ENCODE measurements around the gene DHX40.

The DHX40 gene

GRCh38 chr17:59619298-59620063 is 54.1 kb downstream of the DHX40 start, which contains the start of gene CLTC:
Gene CLTC (plus strand): TSS chr17:59619895. CDS start chr17:59620132, 237 bp downstream.
- peak; percentile 94 for DNase-seq (ENCODE audit: low read depth, low spot score)
- Histone ChIP-seq H3K27ac (peak within 1 kb of the TSS; percentile 98), H3K9me3 (ENCODE audit: low read depth, low read length) (no peaks in the 10 kb centered on the region), H3K36me3 (ENCODE audit: insufficient read depth, low read length) (peaks cover 26% of the 10 kb centered on the region), H3K4me3 (peak within 1 kb of the TSS; percentile 93), H3K9ac (ENCODE audit: insufficient read length) (peak within 1 kb of the TSS; percentile 98)
- TF ChIP-seq FOXP2 (optimal IDR thresholded peaks at IDR 0.05; ENCODE audit: control extremely low read depth, extremely low read length, insufficient read depth) (peak; percentile 79), POLR2AphosphoS5 (IDR thresholded peaks at IDR 0.05; ENCODE audit: borderline replicate concordance, low read depth, low read length) (peak; percentile 93), EZH2 (IDR thresholded peaks at IDR 0.05) (no peak)

- peak overlapping the region; percentile 98 for H3K9ac ChIP-seq (ENCODE audit: insufficient read length)
- peak overlapping the region; percentile 93 for H3K4me3 ChIP-seq
- DNase-seq (ENCODE audit: low read depth, low spot score) = no peak
- TF ChIP-seq POLR2AphosphoS5 (IDR thresholded peaks at IDR 0.05; ENCODE audit: borderline replicate concordance, low read depth, low read length) (no peak), EZH2 (IDR thresholded peaks at IDR 0.05) (no peak), FOXP2 (optimal IDR thresholded peaks at IDR 0.05; ENCODE audit: control extremely low read depth, extremely low read length, insufficient read depth) (no peak)
- H3K27ac ChIP-seq = peak overlapping the region; percentile 98
- peaks cover 29% of the 10 kb centered on the region for H3K36me3 ChIP-seq (ENCODE audit: insufficient read depth, low read length)
- H3K9me3 ChIP-seq (ENCODE audit: low read depth, low read length) = no peaks in the 10 kb centered on the region
Measured at GRCh38 chr17:59620064-59620359, 54.6 kb downstream of the DHX40 start.

GRCh38 chr17:59620518-59621259 is 55.3 kb downstream of the DHX40 start:
- Histone ChIP-seq H3K9ac (ENCODE audit: insufficient read length) (peak overlapping the region; percentile 98), H3K9me3 (ENCODE audit: low read depth, low read length) (no peaks in the 10 kb centered on the region), H3K4me3 (peak overlapping the region; percentile 93), H3K27ac (peak overlapping the region; percentile 98), H3K36me3 (ENCODE audit: insufficient read depth, low read length) (peaks cover 34% of the 10 kb centered on the region)
- TF ChIP-seq EZH2 (IDR thresholded peaks at IDR 0.05) (no peak), FOXP2 (optimal IDR thresholded peaks at IDR 0.05; ENCODE audit: control extremely low read depth, extremely low read length, insufficient read depth) (no peak), POLR2AphosphoS5 (IDR thresholded peaks at IDR 0.05; ENCODE audit: borderline replicate concordance, low read depth, low read length) (no peak)
- no peak for DNase-seq (ENCODE audit: low read depth, low spot score)

DNA sequence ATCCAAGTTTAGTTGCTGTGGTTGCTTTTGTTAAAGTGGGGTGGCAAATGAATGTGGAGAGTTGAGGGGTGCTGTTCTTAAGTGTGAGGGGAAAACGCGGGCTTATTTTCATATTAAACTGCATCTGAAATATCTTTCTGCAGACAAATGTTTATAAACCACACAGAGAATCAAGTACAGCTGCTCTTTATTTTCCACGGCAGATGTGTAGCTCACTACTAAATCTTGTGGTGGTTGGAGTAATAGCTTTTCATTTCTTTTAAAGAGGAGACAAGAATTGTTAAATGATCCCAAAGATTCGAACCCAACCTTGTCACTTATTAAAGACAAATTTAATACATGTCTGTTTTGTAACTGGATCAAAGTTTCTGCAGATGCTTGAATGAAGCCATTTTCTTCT is 56.4 kb downstream of the DHX40 start:
- Histone ChIP-seq H3K9me3 (ENCODE audit: low read depth, low read length) (no peaks in the 10 kb centered on the region), H3K27ac (peak overlapping the region; percentile 73), H3K4me3 (peak overlapping the region; percentile 93), H3K9ac (ENCODE audit: insufficient read length) (peak overlapping the region; percentile 98), H3K36me3 (ENCODE audit: insufficient read depth, low read length) (peaks cover 43% of the 10 kb centered on the region)
- TF ChIP-seq EZH2 (IDR thresholded peaks at IDR 0.05) (no peak), POLR2AphosphoS5 (IDR thresholded peaks at IDR 0.05; ENCODE audit: borderline replicate concordance, low read depth, low read length) (no peak), FOXP2 (optimal IDR thresholded peaks at IDR 0.05; ENCODE audit: control extremely low read depth, extremely low read length, insufficient read depth) (no peak)
- no peak for DNase-seq (ENCODE audit: low read depth, low spot score)

DNA sequence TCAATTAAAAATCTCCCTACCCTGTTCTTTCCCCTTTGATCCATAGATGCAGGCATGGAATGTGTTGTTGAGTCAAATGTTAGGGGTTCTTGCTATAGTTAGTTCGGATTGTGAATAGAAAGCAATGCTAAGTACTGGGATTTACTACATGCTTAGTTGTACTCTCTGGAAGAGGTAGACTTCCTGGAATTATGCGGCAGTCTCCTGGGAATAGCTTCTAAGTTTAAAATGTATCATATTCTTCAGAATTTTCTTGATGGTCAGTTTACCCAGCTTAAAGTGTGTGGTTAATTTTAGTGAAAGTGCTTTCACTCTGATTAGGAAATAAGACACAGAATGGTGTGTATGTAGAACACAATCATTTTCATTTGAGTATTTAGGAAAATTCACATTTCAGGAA is 57.7 kb downstream of the DHX40 start:
- TF ChIP-seq POLR2AphosphoS5 (IDR thresholded peaks at IDR 0.05; ENCODE audit: borderline replicate concordance, low read depth, low read length) (no peak), EZH2 (IDR thresholded peaks at IDR 0.05) (no peak), FOXP2 (optimal IDR thresholded peaks at IDR 0.05; ENCODE audit: control extremely low read depth, extremely low read length, insufficient read depth) (no peak)
- Histone ChIP-seq H3K36me3 (ENCODE audit: insufficient read depth, low read length) (peaks cover 56% of the 10 kb centered on the region), H3K9me3 (ENCODE audit: low read depth, low read length) (no peaks in the 10 kb centered on the region), H3K27ac (peak overlapping the region; percentile 53; the same call in 1 of the 2 replicates), H3K4me3 (peak overlapping the region; percentile 93), H3K9ac (ENCODE audit: insufficient read length) (peak overlapping the region; percentile 46)
- no peak for DNase-seq (ENCODE audit: low read depth, low spot score)

DNA sequence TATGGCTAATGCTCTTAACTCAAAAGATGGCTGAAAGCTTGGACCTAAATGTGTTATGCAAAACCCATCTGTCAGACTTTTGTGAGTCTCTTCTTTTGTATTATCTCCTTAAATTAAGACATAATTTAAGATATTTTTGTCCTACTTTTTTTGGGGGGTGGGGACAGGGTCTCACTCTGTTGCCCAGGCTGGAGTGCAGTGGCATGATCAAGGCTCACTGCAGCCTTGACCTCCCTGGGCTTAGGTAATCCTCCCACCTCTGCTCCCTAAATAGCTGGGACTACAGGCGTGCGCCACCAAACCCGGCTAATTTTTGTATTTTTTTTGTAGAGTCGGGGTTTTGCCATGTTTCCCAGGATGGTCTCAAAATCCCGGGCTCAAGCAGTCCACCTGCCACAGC is 61.3 kb downstream of the DHX40 start:
- Histone ChIP-seq H3K9ac (ENCODE audit: insufficient read length) (no peak overlapping the region), H3K27ac (peak overlapping the region; percentile 81), H3K9me3 (ENCODE audit: low read depth, low read length) (no peaks in the 10 kb centered on the region; the same call in 1 of the 2 replicates), H3K4me3 (no peak overlapping the region), H3K36me3 (ENCODE audit: insufficient read depth, low read length) (peaks cover 84% of the 10 kb centered on the region)
- no peak for DNase-seq (ENCODE audit: low read depth, low spot score)
- TF ChIP-seq FOXP2 (optimal IDR thresholded peaks at IDR 0.05; ENCODE audit: control extremely low read depth, extremely low read length, insufficient read depth) (no peak), EZH2 (IDR thresholded peaks at IDR 0.05) (no peak), POLR2AphosphoS5 (IDR thresholded peaks at IDR 0.05; ENCODE audit: borderline replicate concordance, low read depth, low read length) (no peak)

- H3K36me3 ChIP-seq (ENCODE audit: insufficient read depth, low read length) = peaks cover 84% of the 10 kb centered on the region
- H3K27ac ChIP-seq = peak overlapping the region; percentile 81
Measured at GRCh38 chr17:59627274-59627673, 61.9 kb downstream of the DHX40 start.

GRCh38 chr17:59627770-59628171 is 62.4 kb downstream of the DHX40 start:
- H3K9ac ChIP-seq (ENCODE audit: insufficient read length) = peak overlapping the region; percentile 38
- no peak for TF ChIP-seq POLR2AphosphoS5 (IDR thresholded peaks at IDR 0.05; ENCODE audit: borderline replicate concordance, low read depth, low read length)
- no peak for TF ChIP-seq FOXP2 (optimal IDR thresholded peaks at IDR 0.05; ENCODE audit: control extremely low read depth, extremely low read length, insufficient read depth)
- TF ChIP-seq EZH2 (IDR thresholded peaks at IDR 0.05) = no peak
- peaks cover 81% of the 10 kb centered on the region for H3K36me3 ChIP-seq (ENCODE audit: insufficient read depth, low read length)
- DNase-seq (ENCODE audit: low read depth, low spot score) = no peak
- peak overlapping the region; percentile 81 for H3K27ac ChIP-seq
- H3K4me3 ChIP-seq = no peak overlapping the region; the same call in 1 of the 2 replicates
- no peaks in the 10 kb centered on the region; the same call in 1 of the 2 replicates for H3K9me3 ChIP-seq (ENCODE audit: low read depth, low read length)

More at GRCh38 chr17:59627274-59627673, 61.9 kb downstream of the DHX40 start:
- peak overlapping the region; percentile 21; the same call in 1 of the 2 replicates for H3K4me3 ChIP-seq
- H3K9ac ChIP-seq (ENCODE audit: insufficient read length) = peak overlapping the region; percentile 38
- TF ChIP-seq FOXP2 (optimal IDR thresholded peaks at IDR 0.05; ENCODE audit: control extremely low read depth, extremely low read length, insufficient read depth) (no peak), EZH2 (IDR thresholded peaks at IDR 0.05) (no peak), POLR2AphosphoS5 (IDR thresholded peaks at IDR 0.05; ENCODE audit: borderline replicate concordance, low read depth, low read length) (no peak)
- no peaks in the 10 kb centered on the region; the same call in 1 of the 2 replicates for H3K9me3 ChIP-seq (ENCODE audit: low read depth, low read length)
- DNase-seq (ENCODE audit: low read depth, low spot score) = no peak

All from SK-N-MC (cell line).